HepG2 (cell line): Measurements from ENCODE around the gene PKDREJ. TPM values are rescaled to one million over a fixed set of nuclear protein-coding genes. Genes with fewer than 3 reads are reported as not detected.
A peak's percentile ranks its signal among the peaks of the same experiment; 100 is the strongest.

Source experiments
- AGO1 ChIP-seq: fragments of 200-400 bp; formaldehyde crosslinking; IDR thresholded peaks from 2 replicates; pipeline ENCODE4 v1.6.1; 2017; ENCODE audit warnings: mild to moderate bottlenecking, low read depth, low read length, moderate library complexity; ENCODE audit not compliant: poor library complexity, severe bottlenecking
- DRAP1 ChIP-seq: IDR thresholded peaks from 2 replicates; pipeline ENCODE4 v1.6.1; 2016; ENCODE audit warnings: missing genetic modification reagents, missing compliant biosample characterization
- ETV5 ChIP-seq: IDR thresholded peaks from 2 replicates; pipeline ENCODE4 v1.6.1; 2018; ENCODE audit warnings: missing biosample characterization, missing genetic modification reagents, inconsistent platforms, borderline replicate concordance
- FOXJ3 ChIP-seq: sonication (generic); formaldehyde crosslinking; IDR thresholded peaks from 2 replicates; pipeline ENCODE4 v1.4.0; 2020; ENCODE audit warnings: missing genetic modification reagents, mild to moderate bottlenecking, borderline replicate concordance
- FOXK2 ChIP-seq: fragments of 450-650 bp; IDR thresholded peaks from 2 replicates; pipeline ENCODE4 v1.6.1; 2016
- FOXP1 ChIP-seq, 2 experiments: fragments of 450-650 bp in 1 of 2; IDR thresholded peaks; 2 replicates each; pipeline ENCODE4 v1.6.1; 2017 to 2018; ENCODE audit warnings: antibody characterized with exemption in 1 of 2
- FOXP4 ChIP-seq: sonication (generic); formaldehyde crosslinking; IDR thresholded peaks from 2 replicates; pipeline ENCODE4 v1.4.0; 2020; ENCODE audit warnings: missing genetic modification reagents
- JUND ChIP-seq: sonication (generic); formaldehyde crosslinking; IDR thresholded peaks from 2 replicates; pipeline ENCODE4 v1.8.0; 2022; ENCODE audit warnings: mild to moderate bottlenecking, missing genetic modification reagents
- KDM1A ChIP-seq: IDR thresholded peaks from 2 replicates; pipeline ENCODE4 v1.6.1; 2016; ENCODE audit warnings: missing compliant biosample characterization
- LCORL ChIP-seq, 2 experiments: fragments of 450-650 bp in 1 of 2; sonication (generic) in 1 of 2; formaldehyde crosslinking in 1 of 2; IDR thresholded peaks; 2 replicates each; pipeline versions ENCODE4 v1.5.0 to v1.6.1; 2017 to 2020; ENCODE audit warnings: antibody characterized with exemption in 1 of 2, missing genetic modification reagents in 1 of 2
- NR2C2 ChIP-seq: sonication (generic); formaldehyde crosslinking; IDR thresholded peaks from 2 replicates; pipeline ENCODE4 v1.4.0; 2020; ENCODE audit warnings: missing genetic modification reagents, mild to moderate bottlenecking, moderate library complexity, borderline replicate concordance
- PRPF4 ChIP-seq: fragments of 200-400 bp; formaldehyde crosslinking; IDR thresholded peaks from 2 replicates; pipeline ENCODE4 v1.6.1; 2016; ENCODE audit warnings: low read length, low read depth; ENCODE audit not compliant: poor library complexity, severe bottlenecking
- SIX1 ChIP-seq: sonication (generic); formaldehyde crosslinking; IDR thresholded peaks from 2 replicates; pipeline ENCODE4 v1.4.0; 2020; ENCODE audit warnings: missing genetic modification reagents, borderline replicate concordance
- ZBTB38 ChIP-seq: sonication (generic); formaldehyde crosslinking; IDR thresholded peaks from 2 replicates; pipeline ENCODE4 v1.5.1; 2020; ENCODE audit warnings: mild to moderate bottlenecking, missing genetic modification reagents
- ZFAT ChIP-seq: sonication (generic); formaldehyde crosslinking; conservative IDR thresholded peaks from 2 replicates; pipeline ENCODE4 v1.8.1; 2023; ENCODE audit warnings: missing genetic modification reagents, inconsistent platforms
- ZIK1 ChIP-seq: sonication (generic); formaldehyde crosslinking; IDR thresholded peaks from 2 replicates; pipeline ENCODE4 v1.5.0; 2020; ENCODE audit warnings: mild to moderate bottlenecking, low read depth, missing genetic modification reagents, borderline replicate concordance
- ZNF350 ChIP-seq: sonication (generic); formaldehyde crosslinking; IDR thresholded peaks from 2 replicates; pipeline ENCODE4 v1.4.0; 2020; ENCODE audit warnings: mild to moderate bottlenecking, low read depth, missing genetic modification reagents, borderline replicate concordance
- ZNF460 ChIP-seq: sonication (generic); formaldehyde crosslinking; IDR thresholded peaks from 2 replicates; pipeline ENCODE4 v1.5.1; 2020; ENCODE audit warnings: missing genetic modification reagents, mild to moderate bottlenecking, borderline replicate concordance
- ZNF552 ChIP-seq: sonication (generic); formaldehyde crosslinking; IDR thresholded peaks from 2 replicates; pipeline ENCODE4 v1.9.0; 2022; ENCODE audit warnings: missing genetic modification reagents, mild to moderate bottlenecking, borderline replicate concordance
- ZNF75D ChIP-seq: sonication (generic); formaldehyde crosslinking; IDR thresholded peaks from 2 replicates; pipeline ENCODE4 v1.8.1; 2023; ENCODE audit warnings: missing genetic modification reagents, mild to moderate bottlenecking, borderline replicate concordance
- ZNF816 ChIP-seq: sonication (generic); formaldehyde crosslinking; IDR thresholded peaks from 2 replicates; pipeline ENCODE4 v1.8.0; 2022; ENCODE audit warnings: missing genetic modification reagents, mild to moderate bottlenecking, borderline replicate concordance
- ZZZ3 ChIP-seq: sonication (generic); formaldehyde crosslinking; IDR thresholded peaks from 2 replicates; pipeline ENCODE4 v1.4.0; 2020; ENCODE audit warnings: missing genetic modification reagents, mild to moderate bottlenecking, borderline replicate concordance
- polyA plus RNA-seq, 8 experiments: library from polyadenylated mRNA; depleted of rRNA in 3 of 8; stranded (reverse) in 7 of 8; unstranded in 1 of 8; fragments of >200 nt; fragmentation: Illumina TruSeq in 4 of 8; extraction: Trizol in 4 of 8; gene quantifications; 2 replicates each; pipeline versions ENCODE4 v1.2.1 to v1.2.3, GENCODE V29; 2011 to 2016; ENCODE audit warnings: low read depth in 4 of 8, missing spikeins in 1 of 8, mixed read lengths in 1 of 8; ENCODE audit not compliant: insufficient read depth in 1 of 8
- total RNA-seq, 5 experiments: library from RNA; depleted of rRNA; stranded (reverse); fragments of >200 nt; fragmentation: Illumina TruSeq; extraction: Trizol; gene quantifications; 2 replicates each; pipeline ENCODE4 v1.2.3, GENCODE V29; 2016; ENCODE audit warnings: low read depth in 1 of 5
- TF ChIP-seq, protein P1 (sequence below): sonication (generic); formaldehyde crosslinking; IDR thresholded peaks from 2 replicates; pipeline ENCODE4 v1.4.0; 2020; ENCODE audit warnings: missing genetic modification reagents
- TF ChIP-seq, protein P2 (sequence below): sonication (generic); formaldehyde crosslinking; IDR thresholded peaks from 2 replicates; pipeline ENCODE4 v1.8.1; 2023; ENCODE audit warnings: missing genetic modification reagents, mild to moderate bottlenecking, borderline replicate concordance
- TF ChIP-seq, protein P3 (sequence below): sonication (generic); formaldehyde crosslinking; IDR thresholded peaks from 2 replicates; pipeline ENCODE4 v1.5.1; 2020; ENCODE audit warnings: mild to moderate bottlenecking, moderate library complexity, missing genetic modification reagents

Gene PKDREJ
- total and polyA plus RNA-seq, 2 of the 13 experiments (the other 11 are each of a cell fraction or from before 2014, with no cell fraction given), result not detected

- TF ChIP-seq, protein P1, sequence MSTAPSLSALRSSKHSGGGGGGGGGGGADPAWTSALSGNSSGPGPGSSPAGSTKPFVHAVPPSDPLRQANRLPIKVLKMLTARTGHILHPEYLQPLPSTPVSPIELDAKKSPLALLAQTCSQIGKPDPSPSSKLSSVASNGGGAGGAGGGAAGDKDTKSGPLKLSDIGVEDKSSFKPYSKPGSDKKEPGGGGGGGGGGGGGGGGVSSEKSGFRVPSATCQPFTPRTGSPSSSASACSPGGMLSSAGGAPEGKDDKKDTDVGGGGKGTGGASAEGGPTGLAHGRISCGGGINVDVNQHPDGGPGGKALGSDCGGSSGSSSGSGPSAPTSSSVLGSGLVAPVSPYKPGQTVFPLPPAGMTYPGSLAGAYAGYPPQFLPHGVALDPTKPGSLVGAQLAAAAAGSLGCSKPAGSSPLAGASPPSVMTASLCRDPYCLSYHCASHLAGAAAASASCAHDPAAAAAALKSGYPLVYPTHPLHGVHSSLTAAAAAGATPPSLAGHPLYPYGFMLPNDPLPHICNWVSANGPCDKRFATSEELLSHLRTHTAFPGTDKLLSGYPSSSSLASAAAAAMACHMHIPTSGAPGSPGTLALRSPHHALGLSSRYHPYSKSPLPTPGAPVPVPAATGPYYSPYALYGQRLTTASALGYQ (CRISPR knock-in tag), result no peak
- no peak for TF ChIP-seq FOXJ3 (CRISPR knock-in tag)
- TF ChIP-seq ZNF75D (CRISPR knock-in tag), result no peak
- TF ChIP-seq FOXK2, result no peak
- no peak for TF ChIP-seq AGO1
- no peak for TF ChIP-seq FOXP1 (IDR thresholded peaks at IDR 0.05)
- no peak for TF ChIP-seq FOXP1 (CRISPR knock-in tag; IDR thresholded peaks at IDR 0.05)
- no peak for TF ChIP-seq DRAP1 (CRISPR knock-in tag)
- peak; percentile 18; the same call in 1 of the 2 replicates for TF ChIP-seq FOXP4
- TF ChIP-seq ZBTB38 (CRISPR knock-in tag), result peak; percentile 65; the same call in 1 of the 2 replicates
- TF ChIP-seq ZNF552 (CRISPR knock-in tag), result no peak
- no peak for TF ChIP-seq ZIK1 (CRISPR knock-in tag)
- TF ChIP-seq LCORL (IDR thresholded peaks at IDR 0.05), result no peak
- TF ChIP-seq LCORL (CRISPR knock-in tag; IDR thresholded peaks at IDR 0.05), result no peak
- no peak for TF ChIP-seq NR2C2
- TF ChIP-seq, protein P2, sequence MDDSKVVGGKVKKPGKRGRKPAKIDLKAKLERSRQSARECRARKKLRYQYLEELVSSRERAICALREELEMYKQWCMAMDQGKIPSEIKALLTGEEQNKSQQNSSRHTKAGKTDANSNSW, result no peak
- no peak for TF ChIP-seq SIX1 (CRISPR knock-in tag)
- TF ChIP-seq ZNF816 (CRISPR knock-in tag), result no peak
- no peak for TF ChIP-seq ZFAT (CRISPR knock-in tag)
- no peak for TF ChIP-seq ZZZ3 (CRISPR knock-in tag)
- TF ChIP-seq, protein P3, sequence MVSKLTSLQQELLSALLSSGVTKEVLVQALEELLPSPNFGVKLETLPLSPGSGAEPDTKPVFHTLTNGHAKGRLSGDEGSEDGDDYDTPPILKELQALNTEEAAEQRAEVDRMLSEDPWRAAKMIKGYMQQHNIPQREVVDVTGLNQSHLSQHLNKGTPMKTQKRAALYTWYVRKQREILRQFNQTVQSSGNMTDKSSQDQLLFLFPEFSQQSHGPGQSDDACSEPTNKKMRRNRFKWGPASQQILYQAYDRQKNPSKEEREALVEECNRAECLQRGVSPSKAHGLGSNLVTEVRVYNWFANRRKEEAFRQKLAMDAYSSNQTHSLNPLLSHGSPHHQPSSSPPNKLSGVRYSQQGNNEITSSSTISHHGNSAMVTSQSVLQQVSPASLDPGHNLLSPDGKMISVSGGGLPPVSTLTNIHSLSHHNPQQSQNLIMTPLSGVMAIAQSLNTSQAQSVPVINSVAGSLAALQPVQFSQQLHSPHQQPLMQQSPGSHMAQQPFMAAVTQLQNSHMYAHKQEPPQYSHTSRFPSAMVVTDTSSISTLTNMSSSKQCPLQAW (CRISPR knock-in tag), result peak; percentile 23; the same call in 1 of the 2 replicates
- peak; percentile 28; the same call in 1 of the 2 replicates for TF ChIP-seq ZNF350 (CRISPR knock-in tag)
- no peak for TF ChIP-seq KDM1A (CRISPR knock-in tag)
- TF ChIP-seq JUND, result no peak
- no peak for TF ChIP-seq ZNF460 (CRISPR knock-in tag)
- TF ChIP-seq ETV5 (CRISPR knock-in tag), result no peak
- TF ChIP-seq PRPF4, result no peak
Observed at GRCh38 chr22:46269564-46269963, 6.4 kb upstream of the PKDREJ start (continued).
